OCI-LY3 (cell line): ENCODE measurements around the gene TBX6.

Experiments used
- CTCF ChIP-seq: fragments of 200-600, 300-600 bp; sonication (generic); IDR thresholded peaks from 2 replicates; pipeline ENCODE4 v1.5.1; 2014; ENCODE audit warnings: antibody characterized with exemption, low read length, low read depth
- EZH2phosphoT487 ChIP-seq: fragments of 200-600 bp; shearing (Covaris generic); IDR thresholded peaks from 2 replicates; pipeline ENCODE4 v1.6.1; 2018; ENCODE audit warnings: antibody characterized with exemption, mixed run types, low read depth

DNA sequence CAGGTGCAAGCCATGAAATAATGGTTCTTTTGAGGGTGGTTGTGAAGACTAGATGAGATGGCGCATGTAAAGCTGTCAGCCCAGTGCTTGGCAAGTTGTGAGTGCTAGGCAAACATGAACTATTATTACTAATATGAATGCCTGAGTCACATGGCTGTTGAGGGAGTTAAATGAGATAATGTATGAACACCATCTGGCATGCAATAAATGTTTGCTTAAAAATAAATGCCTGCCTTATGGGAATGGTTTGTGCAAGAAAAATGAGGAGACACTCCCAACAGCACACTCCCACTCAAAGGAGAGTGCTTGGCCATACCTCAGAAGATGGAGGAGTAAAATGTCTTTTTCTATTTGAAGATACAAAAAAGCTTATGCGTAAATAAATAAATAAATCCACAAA lies 27.7 kb upstream of the TBX6 start:
- TF ChIP-seq CTCF = no peak
- TF ChIP-seq EZH2phosphoT487 = no peak
